ENCODE results near the gene MGMT. TPM values are rescaled to one million over a fixed set of nuclear protein-coding genes. Genes with fewer than 3 reads are reported as not detected.

MGMT gene
- total RNA-seq, 4 donors from 2014 or later = 25.6 to 32.2 (median 29.5) TPM

DNA sequence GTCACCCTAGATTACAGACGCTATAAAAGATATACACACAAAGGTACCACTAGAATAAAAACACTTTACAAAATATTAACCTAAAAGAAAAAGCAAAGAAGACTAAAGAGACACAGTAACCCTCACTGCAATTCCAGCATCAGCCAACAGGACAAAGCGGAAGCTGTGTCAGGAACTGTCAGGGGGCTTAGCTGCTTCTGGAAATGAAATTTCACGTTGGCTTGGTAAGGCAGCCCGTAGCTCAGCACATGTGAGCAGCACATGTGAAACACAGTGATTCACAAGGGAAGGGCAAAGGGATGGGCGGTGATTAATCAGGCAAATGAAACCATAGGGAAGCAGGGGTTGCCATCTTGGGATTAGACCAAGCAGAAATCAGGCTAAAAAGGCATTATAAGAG lies 195.4 kb downstream of the MGMT start:
- Histone ChIP-seq H3K4me3 (no peak overlapping the region), H3K36me3 (no peaks in the 10 kb centered on the region), H3K27me3 (no peaks in the 10 kb centered on the region), H3K4me1 (peaks cover 3% of the 10 kb centered on the region), H3K27ac (no peak overlapping the region), H3K9me3 (no peaks in the 10 kb centered on the region)
- 93% methylated on average over 5 of the region's 5 CpGs for WGBS
- DNase-seq (ENCODE audit: low spot score in 2 of 2) = no peak
- TF ChIP-seq EP300 (IDR thresholded peaks at IDR 0.05) (no peak), POLR2AphosphoS5 (IDR thresholded peaks at IDR 0.05) (no peak)
- TF ChIP-seq, protein P1, sequence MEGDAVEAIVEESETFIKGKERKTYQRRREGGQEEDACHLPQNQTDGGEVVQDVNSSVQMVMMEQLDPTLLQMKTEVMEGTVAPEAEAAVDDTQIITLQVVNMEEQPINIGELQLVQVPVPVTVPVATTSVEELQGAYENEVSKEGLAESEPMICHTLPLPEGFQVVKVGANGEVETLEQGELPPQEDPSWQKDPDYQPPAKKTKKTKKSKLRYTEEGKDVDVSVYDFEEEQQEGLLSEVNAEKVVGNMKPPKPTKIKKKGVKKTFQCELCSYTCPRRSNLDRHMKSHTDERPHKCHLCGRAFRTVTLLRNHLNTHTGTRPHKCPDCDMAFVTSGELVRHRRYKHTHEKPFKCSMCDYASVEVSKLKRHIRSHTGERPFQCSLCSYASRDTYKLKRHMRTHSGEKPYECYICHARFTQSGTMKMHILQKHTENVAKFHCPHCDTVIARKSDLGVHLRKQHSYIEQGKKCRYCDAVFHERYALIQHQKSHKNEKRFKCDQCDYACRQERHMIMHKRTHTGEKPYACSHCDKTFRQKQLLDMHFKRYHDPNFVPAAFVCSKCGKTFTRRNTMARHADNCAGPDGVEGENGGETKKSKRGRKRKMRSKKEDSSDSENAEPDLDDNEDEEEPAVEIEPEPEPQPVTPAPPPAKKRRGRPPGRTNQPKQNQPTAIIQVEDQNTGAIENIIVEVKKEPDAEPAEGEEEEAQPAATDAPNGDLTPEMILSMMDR (IDR thresholded peaks at IDR 0.05) = no peak

DNA sequence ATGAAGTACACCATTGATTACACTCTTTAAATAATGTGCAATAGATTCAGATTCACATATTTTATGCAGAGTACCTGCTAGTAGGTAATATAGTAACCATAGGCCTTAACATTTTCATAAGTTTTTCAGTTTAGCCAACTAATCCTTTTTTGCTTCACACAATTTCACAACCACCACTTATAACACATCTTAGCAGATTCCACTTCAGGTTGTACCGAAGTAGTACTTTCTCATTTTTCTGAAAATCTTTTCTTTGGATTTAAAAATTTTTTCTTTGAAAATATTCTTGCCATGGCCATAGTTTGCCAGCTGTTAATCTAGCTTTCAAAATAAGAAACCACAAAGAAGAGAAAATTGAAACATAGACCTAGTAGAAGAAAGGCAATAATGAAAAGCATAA lies 203.1 kb downstream of the MGMT start:
- WGBS = 98% methylated on average over 1 of the region's 1 CpG
- Histone ChIP-seq H3K36me3 (no peaks in the 10 kb centered on the region), H3K27me3 (no peaks in the 10 kb centered on the region), H3K4me3 (no peak overlapping the region), H3K27ac (no peak overlapping the region), H3K9me3 (no peaks in the 10 kb centered on the region), H3K4me1 (no peaks in the 10 kb centered on the region)
- no peak for DNase-seq (ENCODE audit: low spot score in 2 of 2)
- TF ChIP-seq POLR2AphosphoS5 (IDR thresholded peaks at IDR 0.05) (no peak), EP300 (IDR thresholded peaks at IDR 0.05) (no peak), POLR2A (IDR thresholded peaks at IDR 0.05) (no peak)
- TF ChIP-seq, protein P1 (IDR thresholded peaks at IDR 0.05) = no peak

DNA sequence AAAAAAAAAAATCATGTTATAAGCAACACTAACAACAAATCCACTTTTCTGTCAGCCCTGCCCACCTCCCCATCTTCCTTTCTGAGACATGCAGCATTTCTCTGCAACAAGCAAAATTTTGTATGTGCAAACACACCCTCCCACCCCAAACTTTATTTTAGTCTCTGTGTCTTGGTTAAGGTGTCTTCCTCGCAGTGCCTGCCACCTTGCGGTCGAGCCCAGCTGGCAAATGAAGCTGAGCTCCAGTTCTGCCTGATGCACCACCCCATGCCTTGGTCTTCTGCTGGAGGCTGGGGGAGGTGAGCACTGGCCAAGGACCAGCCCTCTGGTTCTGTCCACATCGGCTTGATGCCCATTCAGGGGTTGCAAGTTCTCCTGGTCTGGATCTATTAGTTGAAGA lies 206.3 kb downstream of the MGMT start:
- TF ChIP-seq POLR2AphosphoS5 (IDR thresholded peaks at IDR 0.05) (no peak), EP300 (IDR thresholded peaks at IDR 0.05) (no peak), POLR2A (IDR thresholded peaks at IDR 0.05) (no peak)
- TF ChIP-seq, protein P1 (IDR thresholded peaks at IDR 0.05) = no peak
- no peak for DNase-seq (ENCODE audit: low spot score in 2 of 2)
- Histone ChIP-seq H3K27ac (no peak overlapping the region), H3K4me3 (no peak overlapping the region), H3K36me3 (no peaks in the 10 kb centered on the region), H3K27me3 (no peaks in the 10 kb centered on the region), H3K9me3 (no peaks in the 10 kb centered on the region), H3K4me1 (no peaks in the 10 kb centered on the region)
- 99% methylated on average over 4 of the region's 4 CpGs for WGBS

DNA sequence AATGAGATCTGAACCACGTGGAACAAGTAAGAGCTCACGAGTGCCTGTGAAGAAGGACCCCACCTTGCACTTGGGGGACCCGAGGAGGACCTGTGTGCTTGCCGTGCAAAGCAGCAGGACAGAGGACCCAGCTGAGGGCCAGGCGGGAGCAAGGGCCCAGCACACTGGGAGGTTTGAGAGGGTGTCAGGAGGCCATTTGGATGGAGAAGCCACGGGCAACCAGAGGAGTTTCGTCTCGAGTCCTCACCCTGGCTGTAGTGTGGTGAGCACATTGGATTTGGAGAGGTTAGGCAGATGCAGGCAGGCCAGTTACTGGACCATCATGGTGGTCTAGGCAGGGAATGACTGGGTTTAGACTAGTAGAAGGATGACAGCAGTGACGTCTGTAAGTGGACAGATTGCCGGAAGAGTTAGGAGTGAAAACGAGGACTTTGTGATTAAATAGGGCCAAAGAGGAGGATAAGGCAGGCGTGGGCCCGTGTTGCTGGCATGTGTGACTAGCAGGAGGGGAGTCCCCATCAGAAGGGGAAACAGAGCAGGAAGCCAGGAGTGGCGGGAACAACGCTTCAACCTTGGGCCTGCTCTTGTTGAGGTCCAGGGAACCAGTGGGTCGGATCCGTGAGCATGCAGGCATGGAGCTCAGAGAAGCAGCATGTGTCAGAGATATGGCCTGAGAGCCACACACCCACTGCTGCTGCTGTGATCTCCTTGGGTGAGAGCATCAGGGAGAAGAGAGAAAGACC lies 208.2 kb downstream of the MGMT start:
- DNase-seq (ENCODE audit: low spot score in 2 of 2) = no peak
- WGBS = 88% methylated on average over 17 of the region's 17 CpGs
- H3K9me3 ChIP-seq = no peaks in the 10 kb centered on the region

DNA sequence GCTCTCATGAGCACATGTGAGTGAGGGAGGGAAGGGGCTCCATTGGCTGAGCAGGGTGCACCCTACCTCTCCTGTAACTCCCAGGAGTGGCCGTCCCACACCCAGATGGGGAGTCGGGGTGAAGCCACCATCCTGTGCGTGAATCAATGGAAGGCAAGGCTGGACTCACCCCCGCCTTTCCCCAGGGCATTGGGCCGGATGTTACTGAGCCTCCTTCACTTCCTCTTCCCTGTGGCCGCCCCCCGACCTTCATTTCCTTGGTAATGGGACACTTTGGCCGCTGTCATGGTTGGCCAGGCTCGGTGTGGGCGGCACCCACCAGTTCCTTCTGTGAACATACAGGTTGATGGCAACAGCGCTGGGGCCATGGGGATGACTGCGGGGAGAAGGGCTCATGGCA lies 209.0 kb downstream of the MGMT start:
- H3K27me3 ChIP-seq = no peaks in the 10 kb centered on the region
- no peak overlapping the region for H3K4me3 ChIP-seq
- H3K27ac ChIP-seq = no peak overlapping the region
- DNase-seq (ENCODE audit: low spot score in 2 of 2) = no peak
- no peaks in the 10 kb centered on the region for H3K9me3 ChIP-seq
- WGBS = 93% methylated on average over 11 of the region's 12 CpGs
- no peaks in the 10 kb centered on the region for H3K36me3 ChIP-seq
- no peaks in the 10 kb centered on the region for H3K4me1 ChIP-seq
- TF ChIP-seq, protein P1 (IDR thresholded peaks at IDR 0.05) = no peak
- TF ChIP-seq EP300 (IDR thresholded peaks at IDR 0.05) (no peak), POLR2A (IDR thresholded peaks at IDR 0.05) (no peak), POLR2AphosphoS5 (IDR thresholded peaks at IDR 0.05) (no peak)

More for the DNA sequence above, 208.2 kb downstream of the MGMT start:
- no peak overlapping the region for H3K4me3 ChIP-seq
- H3K36me3 ChIP-seq = no peaks in the 10 kb centered on the region
- no peaks in the 10 kb centered on the region for H3K4me1 ChIP-seq
- no peak for TF ChIP-seq POLR2A (IDR thresholded peaks at IDR 0.05)
- TF ChIP-seq, protein P1 (IDR thresholded peaks at IDR 0.05) = no peak
- no peak for TF ChIP-seq EP300 (IDR thresholded peaks at IDR 0.05)
- no peak for TF ChIP-seq POLR2AphosphoS5 (IDR thresholded peaks at IDR 0.05)
- no peaks in the 10 kb centered on the region for H3K27me3 ChIP-seq
- H3K27ac ChIP-seq = no peak overlapping the region
